Neural progenitor cell (in vitro differentiated cells): ENCODE measurements around the gene CELSR2.

ENCODE experiments used
- EZH2 ChIP-seq: fragments of 200-600 bp; sonication (generic); IDR thresholded peaks from 2 replicates; pipeline ENCODE4 v1.6.1; 2017; ENCODE audit warnings: antibody characterized with exemption, mild to moderate bottlenecking, moderate library complexity
- EZH2phosphoT487 ChIP-seq: fragments of 200-600 bp; sonication (generic); IDR thresholded peaks from 2 replicates; pipeline ENCODE4 v1.6.1; 2017; ENCODE audit warnings: antibody characterized with exemption
- TF ChIP-seq, protein P1 (sequence below): fragments of 200-600 bp; sonication (generic); IDR thresholded peaks from 2 replicates; pipeline ENCODE4 v1.5.1; 2017; ENCODE audit warnings: antibody characterized with exemption, mild to moderate bottlenecking

DNA sequence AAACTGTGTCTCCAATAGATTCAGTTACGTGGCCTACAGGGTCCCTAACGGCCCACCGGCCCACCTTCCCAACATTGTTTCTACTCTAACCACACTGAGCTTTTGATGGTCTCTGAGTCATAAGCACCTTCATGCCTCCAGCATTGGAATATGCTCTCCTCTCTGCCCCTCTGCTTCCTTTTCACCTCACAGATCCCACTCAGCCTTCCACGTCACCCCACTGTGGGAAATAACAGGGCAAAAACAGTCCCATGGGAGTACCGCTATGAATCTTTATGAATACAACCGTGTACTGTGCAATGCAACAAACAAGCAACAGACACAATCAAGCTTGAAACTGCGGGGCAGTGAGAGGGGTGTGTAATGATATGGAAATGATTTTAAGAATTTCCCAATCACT is 40.9 kb upstream of the CELSR2 start:
- TF ChIP-seq, protein P1, sequence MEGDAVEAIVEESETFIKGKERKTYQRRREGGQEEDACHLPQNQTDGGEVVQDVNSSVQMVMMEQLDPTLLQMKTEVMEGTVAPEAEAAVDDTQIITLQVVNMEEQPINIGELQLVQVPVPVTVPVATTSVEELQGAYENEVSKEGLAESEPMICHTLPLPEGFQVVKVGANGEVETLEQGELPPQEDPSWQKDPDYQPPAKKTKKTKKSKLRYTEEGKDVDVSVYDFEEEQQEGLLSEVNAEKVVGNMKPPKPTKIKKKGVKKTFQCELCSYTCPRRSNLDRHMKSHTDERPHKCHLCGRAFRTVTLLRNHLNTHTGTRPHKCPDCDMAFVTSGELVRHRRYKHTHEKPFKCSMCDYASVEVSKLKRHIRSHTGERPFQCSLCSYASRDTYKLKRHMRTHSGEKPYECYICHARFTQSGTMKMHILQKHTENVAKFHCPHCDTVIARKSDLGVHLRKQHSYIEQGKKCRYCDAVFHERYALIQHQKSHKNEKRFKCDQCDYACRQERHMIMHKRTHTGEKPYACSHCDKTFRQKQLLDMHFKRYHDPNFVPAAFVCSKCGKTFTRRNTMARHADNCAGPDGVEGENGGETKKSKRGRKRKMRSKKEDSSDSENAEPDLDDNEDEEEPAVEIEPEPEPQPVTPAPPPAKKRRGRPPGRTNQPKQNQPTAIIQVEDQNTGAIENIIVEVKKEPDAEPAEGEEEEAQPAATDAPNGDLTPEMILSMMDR: no peak
- no peak for TF ChIP-seq EZH2
- TF ChIP-seq EZH2phosphoT487: no peak
